Middle frontal gyrus (tissue), 1 donor: ENCODE data around the gene IGFBP4.

Experiments used
- DNase-seq: peaks from one replicate; pipeline ENCODE4 v3.0.0-alpha.2; 2015; ENCODE audit warnings: low spot score; ENCODE audit errors: extremely low spot score

IGFBP4 gene

DNA sequence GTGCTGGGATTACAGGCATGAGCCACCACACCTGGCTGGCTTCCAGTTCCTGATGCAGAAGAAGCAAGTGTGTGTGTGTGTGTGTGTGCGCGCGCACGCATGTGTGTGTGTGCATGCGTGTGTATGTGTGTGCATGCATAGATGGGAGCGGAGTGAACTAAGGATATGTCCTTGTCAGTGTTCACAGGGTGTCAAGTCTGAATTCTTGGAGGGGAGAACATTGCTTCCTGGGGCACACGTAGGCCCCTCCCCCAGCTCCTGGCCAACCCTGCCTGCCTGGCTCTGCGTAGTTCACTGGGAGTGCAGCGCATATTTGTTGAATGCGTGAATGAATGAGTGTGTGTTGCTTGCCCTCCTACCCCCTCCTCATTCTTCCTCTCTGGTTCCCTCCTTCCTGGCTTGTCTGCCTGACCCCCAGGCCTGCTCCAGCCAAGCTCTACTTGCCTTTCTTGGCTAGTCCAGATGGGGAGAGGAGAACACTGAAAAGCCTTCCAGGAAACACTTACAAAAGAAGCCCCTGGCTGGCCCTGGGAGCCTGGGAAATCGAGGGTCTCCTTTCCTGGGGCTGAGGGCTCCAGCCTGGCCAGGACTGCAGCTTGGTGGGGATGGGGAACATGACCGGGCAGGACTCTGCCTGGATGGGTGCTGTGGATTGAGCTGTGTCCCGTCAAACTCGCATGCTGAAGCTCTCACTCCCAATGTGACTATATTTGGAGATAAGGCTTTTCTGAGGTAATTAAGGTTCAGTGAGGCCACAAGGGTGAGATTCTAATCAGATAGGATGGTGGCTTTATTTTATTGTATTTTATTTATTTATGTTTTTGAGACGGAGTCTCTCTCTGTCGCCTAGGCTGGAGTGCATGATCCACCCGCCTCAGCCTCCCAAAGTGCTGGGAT is 27.9 kb downstream of the IGFBP4 start:
- no peak for DNase-seq

- DNase-seq: no peak
These were observed 28.8 kb downstream of the IGFBP4 start for GRCh38 chr17:40471846-40472732.

DNA sequence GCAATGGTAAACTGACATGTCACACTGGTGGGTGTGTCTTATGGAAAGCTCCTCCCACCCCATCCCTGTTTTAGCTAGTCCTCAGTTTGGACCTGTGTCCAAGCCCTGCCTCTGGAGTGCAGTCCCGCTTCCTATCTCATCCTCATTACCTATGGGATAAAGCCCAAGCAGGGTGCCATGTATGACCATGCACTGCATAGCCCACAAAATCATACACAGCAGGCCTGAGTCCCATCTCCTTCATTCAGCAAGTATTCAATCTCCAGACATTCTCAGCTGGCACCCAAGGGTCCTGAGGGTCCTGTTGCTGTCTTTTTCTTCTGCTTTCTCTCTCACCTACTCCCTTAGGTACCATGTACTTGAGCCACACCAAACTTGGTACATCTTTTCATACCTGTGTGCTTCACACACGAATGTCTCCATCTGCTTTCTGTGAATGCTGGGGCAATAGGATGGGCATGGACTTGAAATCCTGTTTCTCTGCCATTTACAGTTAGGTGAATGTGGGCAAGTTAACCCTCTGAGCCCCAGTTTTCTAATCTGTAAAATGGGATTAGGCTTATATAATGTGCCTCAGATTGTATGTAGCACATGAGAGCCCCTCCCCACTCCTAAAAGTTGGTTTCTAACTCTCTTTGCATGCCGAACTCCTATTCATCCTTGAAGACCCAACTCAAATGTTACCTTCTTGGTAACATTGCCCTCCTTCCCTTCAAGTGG is 29.6 kb downstream of the IGFBP4 start:
- no peak for DNase-seq

DNA sequence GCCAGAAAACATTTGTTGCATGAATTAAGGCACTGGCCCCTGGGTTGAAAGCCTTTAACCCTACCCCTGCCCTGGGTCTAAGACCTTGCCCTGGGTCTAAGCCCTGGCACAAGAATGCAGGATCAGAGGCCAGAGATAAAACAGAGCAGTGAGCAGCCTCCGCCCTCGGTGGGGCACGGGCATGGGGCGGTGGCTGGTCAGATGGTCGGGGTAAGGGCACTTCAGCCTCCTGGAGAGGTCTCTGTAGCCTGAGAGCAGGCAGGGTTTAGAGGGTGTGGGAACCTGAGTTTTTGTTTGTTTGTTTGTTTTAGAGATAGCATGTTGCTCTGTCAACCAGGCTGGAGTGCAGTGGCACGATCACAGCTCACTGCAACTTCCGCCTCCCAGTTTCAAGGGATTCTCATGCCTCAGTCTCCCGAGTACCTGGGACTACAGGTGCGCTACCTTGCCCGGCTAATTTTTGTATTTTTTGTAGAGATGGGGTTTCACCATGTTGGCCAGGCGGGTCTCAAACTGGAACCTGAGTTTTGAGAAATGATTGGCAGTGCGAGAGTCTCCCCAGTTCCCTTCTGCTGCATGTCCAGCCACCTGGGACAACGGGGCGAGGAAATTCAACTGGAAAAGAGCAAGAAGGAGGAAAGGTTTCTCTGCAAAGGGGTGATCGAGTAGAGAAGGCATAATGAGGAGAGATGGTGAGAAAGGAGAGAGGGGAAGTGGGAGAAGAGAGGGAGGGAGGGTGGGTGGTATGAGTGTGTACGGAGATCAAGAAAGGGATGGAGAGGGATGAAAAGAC is 30.5 kb downstream of the IGFBP4 start:
- no peak for DNase-seq

DNA sequence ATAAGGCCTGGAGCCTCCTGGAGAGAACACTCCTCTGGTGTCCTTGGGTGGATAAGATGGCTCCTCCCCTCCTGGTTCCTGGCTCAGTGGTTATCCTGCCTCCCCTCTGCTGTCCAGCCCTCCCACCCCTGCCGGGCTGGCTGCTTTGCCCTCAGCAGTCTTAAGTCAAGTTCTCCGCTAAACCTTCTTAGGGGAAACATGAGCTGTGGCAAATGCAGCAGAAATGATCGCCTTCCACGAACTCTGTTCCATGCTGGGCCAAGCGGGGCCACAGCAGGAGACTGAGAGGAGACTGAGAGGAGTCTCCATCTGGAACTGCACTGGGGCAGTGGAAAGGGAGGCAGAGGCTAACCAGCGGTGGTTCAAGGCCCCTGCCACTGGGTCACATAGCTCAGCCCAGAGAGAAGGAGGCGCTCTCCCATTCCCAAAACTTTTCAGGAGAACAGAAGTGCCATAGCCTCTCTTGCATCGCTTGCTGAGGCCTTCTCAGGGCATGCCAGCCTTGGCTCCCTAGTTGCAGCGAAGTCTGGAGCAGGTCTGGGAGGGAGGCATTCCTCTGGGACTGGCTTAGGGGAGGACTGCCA is 31.3 kb downstream of the IGFBP4 start:
- DNase-seq: no peak

DNA sequence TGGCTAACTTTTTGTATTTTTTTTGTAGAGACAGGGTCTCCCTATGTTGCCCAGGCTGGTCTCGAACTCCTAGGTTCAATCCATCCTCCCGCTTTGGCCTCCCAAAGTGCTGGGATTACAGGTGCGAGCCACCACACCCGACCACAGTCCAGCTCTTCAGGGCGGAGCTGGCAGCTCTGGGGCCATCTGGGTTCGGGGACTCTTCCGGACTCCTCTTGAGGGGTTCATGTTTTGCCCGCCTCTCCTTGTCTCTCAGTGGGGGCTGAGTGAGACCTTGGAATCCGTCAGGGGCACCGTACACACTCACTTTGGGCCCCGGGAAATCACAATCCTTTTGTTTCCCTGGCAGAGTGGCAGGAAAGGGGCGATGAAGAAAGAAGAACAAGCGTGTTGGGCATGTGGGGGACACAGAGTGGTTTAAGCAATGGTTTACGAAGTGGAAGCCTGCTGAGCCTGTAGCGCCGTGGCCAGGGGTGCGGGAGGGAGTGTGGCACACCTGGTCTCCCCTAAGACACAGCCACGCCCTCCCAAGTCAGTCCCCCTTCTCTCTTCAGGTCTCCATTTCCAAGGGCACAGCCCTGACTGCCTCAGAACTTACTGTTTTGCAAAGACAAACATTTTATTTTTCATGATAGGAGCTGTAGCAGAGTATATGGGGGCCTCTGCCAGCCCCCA is 32.1 kb downstream of the IGFBP4 start:
- DNase-seq: no peak

- DNase-seq: no peak
These were observed 34.5 kb downstream of the IGFBP4 start for GRCh38 chr17:40477796-40478195.

- DNase-seq: no peak
These were observed 35.2 kb downstream of the IGFBP4 start for GRCh38 chr17:40478486-40478885.

- DNase-seq: no peak
These were observed 36.7 kb downstream of the IGFBP4 start for GRCh38 chr17:40479754-40480480.

- no peak for DNase-seq
These were observed 37.3 kb downstream of the IGFBP4 start for GRCh38 chr17:40480501-40481003.

- DNase-seq: no peak
These were observed 37.9 kb downstream of the IGFBP4 start for GRCh38 chr17:40481106-40481505.

GRCh38 chr17:40482722-40483121 is 39.5 kb downstream of the IGFBP4 start:
- DNase-seq: no peak

DNA sequence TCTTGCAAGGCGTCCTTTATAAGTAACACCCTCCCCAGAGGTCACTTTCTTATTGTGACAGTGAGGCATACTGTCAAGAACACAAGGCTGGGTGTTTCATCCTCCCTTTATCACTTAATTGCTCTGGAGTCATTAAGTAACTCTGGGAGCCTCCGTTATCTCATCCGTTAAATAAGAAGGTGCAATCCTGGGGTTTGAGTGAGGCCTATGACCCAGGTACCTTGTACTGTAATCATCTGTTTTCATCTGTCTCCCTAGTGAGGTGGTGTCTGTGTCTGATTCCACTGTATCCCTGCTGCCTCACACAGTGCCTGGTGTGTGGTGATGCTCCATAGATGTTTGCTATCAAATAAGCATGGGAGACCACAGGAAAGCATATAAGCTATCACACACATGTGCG is 40.4 kb downstream of the IGFBP4 start:
- no peak for DNase-seq

DNA sequence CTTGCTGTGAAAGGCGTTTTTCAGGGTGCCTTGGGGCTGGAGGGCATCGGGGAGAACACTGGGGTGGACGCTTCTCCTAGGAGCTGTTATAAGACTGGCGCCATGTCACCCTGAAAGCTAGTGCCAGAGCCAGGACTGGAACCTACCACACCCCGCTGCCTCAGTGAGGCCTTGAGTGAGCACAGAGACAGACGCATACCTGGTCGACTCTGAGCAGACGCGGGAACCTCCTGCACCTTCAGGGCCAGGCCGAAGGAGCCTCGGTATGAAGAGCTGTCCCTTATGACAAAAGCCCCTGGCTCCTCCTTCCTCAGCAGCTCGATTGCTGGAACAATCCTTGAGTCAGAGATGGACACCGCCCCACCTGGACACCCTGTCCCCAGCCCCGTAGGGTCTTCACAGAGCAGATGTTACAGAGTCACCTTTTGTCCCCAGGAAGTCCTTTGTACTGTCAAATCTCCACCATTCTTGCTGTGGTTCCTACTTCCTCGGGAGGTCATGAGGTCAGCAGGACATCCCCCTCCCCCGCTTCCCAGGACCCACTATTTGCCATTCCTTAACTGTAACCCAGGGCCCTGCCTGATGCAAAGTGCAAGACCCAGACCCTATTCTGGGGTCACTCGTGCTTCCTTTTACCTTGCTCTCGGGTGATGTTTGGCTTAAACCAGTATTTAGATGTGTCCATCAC is 41.2 kb downstream of the IGFBP4 start:
- no peak for DNase-seq

DNA sequence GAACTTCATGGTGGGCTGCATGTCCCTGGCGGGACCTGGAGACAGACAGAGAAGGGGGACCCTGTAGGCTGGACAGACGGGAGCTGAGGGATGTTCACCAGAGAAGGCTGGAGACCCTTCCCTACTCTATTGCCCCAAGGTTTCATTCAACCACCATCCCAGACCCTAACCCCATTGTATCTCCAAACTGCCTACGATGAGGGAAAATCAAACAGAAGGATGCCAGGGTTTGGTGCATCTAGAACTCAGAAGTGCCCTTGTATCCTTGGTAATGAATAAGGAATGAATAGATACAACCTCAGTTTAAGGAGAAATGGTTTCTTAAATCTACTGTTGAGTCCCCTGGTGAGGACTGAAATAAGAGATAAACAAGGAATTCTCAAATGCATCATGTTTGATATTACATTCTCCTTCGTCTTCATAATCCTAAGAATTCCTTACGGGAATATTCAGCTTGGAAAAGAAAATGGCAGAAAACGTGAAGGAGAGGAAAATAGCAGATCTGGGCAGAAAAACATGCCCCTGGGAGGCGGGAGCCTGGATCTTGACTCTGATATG is 41.8 kb downstream of the IGFBP4 start:
- DNase-seq: no peak

- no peak for DNase-seq
These were observed 42.7 kb downstream of the IGFBP4 start for GRCh38 chr17:40485851-40486521.

- DNase-seq: no peak
These were observed 43.5 kb downstream of the IGFBP4 start for GRCh38 chr17:40486522-40487370.
